Heart left ventricle (tissue), 16 donors: ENCODE results near the gene PCK2. TPM values are rescaled to one million over a fixed set of nuclear protein-coding genes. Genes with fewer than 3 reads are reported as not detected.

Source experiments
- ATAC-seq, 4 donors: fragments of 200-7000 bp; cut with Tn5 transposase; one replicate each; pipeline ENCODE4 v1.9.1; 2020 to 2022; ENCODE audit warnings: moderate library complexity in 4 of 4, mild to moderate bottlenecking in 3 of 4, moderate number of reproducible peaks in 1 of 4
- DNase-seq, 5 donors: peaks; one replicate each; pipeline ENCODE4 v3.0.0-alpha.2; 2020
- H3K27ac ChIP-seq, 12 donors: fragments of 200-600 bp; sonication (generic) in 4 of 12; one replicate each; pipeline versions ENCODE4 v1.5.0 to v1.8.0; 2016 to 2022; ENCODE audit warnings: mild to moderate bottlenecking in 2 of 12
- H3K27me3 ChIP-seq, 9 donors: fragments of 200-600 bp; sonication (generic) in 2 of 9; one replicate each; pipeline versions ENCODE4 v1.5.1 to v1.8.0; 2016 to 2022; ENCODE audit warnings: mild to moderate bottlenecking in 3 of 9
- H3K36me3 ChIP-seq, 9 donors: fragments of 200-600 bp; sonication (generic) in 2 of 9; one replicate each; pipeline versions ENCODE4 v1.5.0 to v1.8.0; 2018 to 2022; ENCODE audit warnings: mild to moderate bottlenecking in 2 of 9
- H3K4me1 ChIP-seq, 12 donors: fragments of 200-600 bp; sonication (generic) in 4 of 12; one replicate each; pipeline versions ENCODE4 v1.5.0 to v1.8.0; 2016 to 2022; ENCODE audit warnings: mild to moderate bottlenecking in 3 of 12
- H3K4me3 ChIP-seq, 12 donors: fragments of 200-600 bp; sonication (generic) in 4 of 12; one replicate each; pipeline versions ENCODE4 v1.5.0 to v1.8.0; 2017 to 2022; ENCODE audit warnings: mild to moderate bottlenecking in 9 of 12, moderate library complexity in 4 of 12
- H3K9me3 ChIP-seq, 12 donors: fragments of 200-600 bp; sonication (generic) in 4 of 12; one replicate each; pipeline versions ENCODE4 v1.5.0 to v1.8.0; 2016 to 2022; ENCODE audit warnings: mild to moderate bottlenecking in 1 of 12
- POLR2A ChIP-seq, 2 donors: fragments of 450-650 bp; IDR thresholded peaks; one replicate each; pipeline ENCODE4 v1.6.1; 2017; ENCODE audit warnings: antibody characterized with exemption in 2 of 2, mild to moderate bottlenecking in 2 of 2, moderate library complexity in 2 of 2
- WGBS, 4 donors: extraction: QIAGEN DNeasy Blood & Tissue Kit in 2 of 4; methylation state at CpG; one replicate each; pipeline versions ENCODE4 v1.1.5 to v1.1.7; 2013 to 2018; 5-methylcytosine and 5-hydroxymethylcytosine counted together
- intact Hi-C, 10 donors: fragments of 100-400 bp; cut with DNase I; formaldehyde crosslinking; loops; one replicate each; pipeline versions ENCODE4 v1.11.1 to v1.14.2; 2022
- polyA plus RNA-seq, 2 donors: library from polyadenylated mRNA; stranded (reverse); fragments of 200-250 nt; gene quantifications; one replicate each; pipeline ENCODE4 v1.2.3, GENCODE V29; 2013
- total RNA-seq, 9 donors: library from RNA; depleted of rRNA in 2 of 9; stranded (reverse); fragments of >200 nt in 2 of 9; fragmentation: NEBNext Ultra II Directional in 3 of 9; extraction: Animal tissue kit (Norgen Biotek cat#: 25700) in 3 of 9; gene quantifications; one replicate each; pipeline versions ENCODE4 v1.1.0 to v1.2.4, GENCODE V29; 2016 to 2023
- TF ChIP-seq, protein P1 (sequence below), 12 donors: fragments of 200-600 bp; sonication (generic) in 4 of 12; IDR thresholded peaks; one replicate each; pipeline versions ENCODE4 v1.5.0 to v1.8.0; 2018 to 2022; ENCODE audit warnings: antibody characterized with exemption in 12 of 12, mild to moderate bottlenecking in 5 of 12
- donor health status: ischemic (EF 13 %, LVEDD 7.1; RV severe dilation, severe dysfunction).
- donor health status: healthy with polysubstance abuse.
- donor health status: DM: no; HTN: yes; CAD: no.
- donor health status: DM: no; HTN: no; CAD: no.
- donor health status: ischemic (EF 25% LVEDD 6.9; RV normal size, moderate dysfunction).
- donor health status: ischemic (EF 25% LVEDD 5.7; RV mildly dilated, moderate dysfunction).
- donor health status: healthy.
- donor health status: DM: yes; HTN: yes; CAD: no.
- donor health status: ischemic (EF 35%, LVEDD 5.7; RV mildly dilated, moderate dysfunction).
- donor health status: nonischemic (EF 11% LVEDD 7.7; RV severe dilation, severe dysfunction).
- donor health status: DM: yes; HTN: yes; CAD: no.
- donor health status: PGD.
- donor health status: ischemic (EF 29% LVEDD 5.4; RV normal size, mild dysfunction).
- donor health status: nonischemic (EF 23%, LVEDD 6.1; RV moderate dilation, normal function).

Gene PCK2
- total and polyA plus RNA-seq, 11 donors = 1.5 to 14.6 (median 3.9) TPM

DNA sequence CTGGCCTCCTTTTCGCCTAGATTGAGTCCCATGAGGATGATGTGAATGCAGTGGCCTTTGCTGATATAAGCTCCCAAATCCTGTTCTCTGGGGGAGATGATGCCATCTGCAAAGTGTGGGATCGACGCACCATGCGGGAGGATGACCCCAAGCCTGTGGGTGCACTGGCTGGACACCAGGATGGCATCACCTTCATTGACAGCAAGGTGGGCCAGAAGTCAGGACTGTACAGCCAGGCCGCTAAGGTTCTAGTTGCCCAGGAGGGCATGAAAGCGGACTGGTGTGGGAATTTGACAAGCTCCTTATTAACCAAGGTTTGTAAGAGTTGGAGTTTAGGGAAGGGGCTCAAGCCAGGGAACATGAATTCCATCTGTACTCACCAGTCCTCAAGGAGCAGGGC is 25.6 kb downstream of the PCK2 start:
- Histone ChIP-seq H3K4me3 (no peak overlapping the region), H3K27ac (no peak overlapping the region), H3K9me3 (no peaks in the 10 kb centered on the region), H3K27me3 (no peaks in the 10 kb centered on the region), H3K4me1 (peaks cover 0 to 22% (median 14%) of the 10 kb centered on the region in 12 donors), H3K36me3 (peaks cover 0 to 83% (median 75%) of the 10 kb centered on the region in 9 donors)
- TF ChIP-seq POLR2A (IDR thresholded peaks at IDR 0.05) = no peak
- TF ChIP-seq, protein P1, sequence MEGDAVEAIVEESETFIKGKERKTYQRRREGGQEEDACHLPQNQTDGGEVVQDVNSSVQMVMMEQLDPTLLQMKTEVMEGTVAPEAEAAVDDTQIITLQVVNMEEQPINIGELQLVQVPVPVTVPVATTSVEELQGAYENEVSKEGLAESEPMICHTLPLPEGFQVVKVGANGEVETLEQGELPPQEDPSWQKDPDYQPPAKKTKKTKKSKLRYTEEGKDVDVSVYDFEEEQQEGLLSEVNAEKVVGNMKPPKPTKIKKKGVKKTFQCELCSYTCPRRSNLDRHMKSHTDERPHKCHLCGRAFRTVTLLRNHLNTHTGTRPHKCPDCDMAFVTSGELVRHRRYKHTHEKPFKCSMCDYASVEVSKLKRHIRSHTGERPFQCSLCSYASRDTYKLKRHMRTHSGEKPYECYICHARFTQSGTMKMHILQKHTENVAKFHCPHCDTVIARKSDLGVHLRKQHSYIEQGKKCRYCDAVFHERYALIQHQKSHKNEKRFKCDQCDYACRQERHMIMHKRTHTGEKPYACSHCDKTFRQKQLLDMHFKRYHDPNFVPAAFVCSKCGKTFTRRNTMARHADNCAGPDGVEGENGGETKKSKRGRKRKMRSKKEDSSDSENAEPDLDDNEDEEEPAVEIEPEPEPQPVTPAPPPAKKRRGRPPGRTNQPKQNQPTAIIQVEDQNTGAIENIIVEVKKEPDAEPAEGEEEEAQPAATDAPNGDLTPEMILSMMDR (IDR thresholded peaks at IDR 0.05) = no peak
- ATAC-seq (no peak), DNase-seq (no peak)
- WGBS, 4 donors = 91 to 97% (median 96%) methylated on average over 6 of the region's 6 CpGs
- intact Hi-C loops = no loop called here

GRCh38 chr14:24121210-24121609 is 27.1 kb downstream of the PCK2 start:
- WGBS, 4 donors = 92 to 95% (median 94%) methylated on average over 8 of the region's 8 CpGs
- peaks cover 0 to 85% (median 75%) of the 10 kb centered on the region in 9 donors for H3K36me3 ChIP-seq
- TF ChIP-seq, protein P1 (IDR thresholded peaks at IDR 0.05) = no peak
- no peak for TF ChIP-seq POLR2A (IDR thresholded peaks at IDR 0.05)
- DNase-seq (no peak), ATAC-seq (no peak)
- H3K4me3 ChIP-seq = no peak overlapping the region
- H3K27me3 ChIP-seq = no peaks in the 10 kb centered on the region
- peaks cover 0 to 13% (median 6%) of the 10 kb centered on the region in 12 donors for H3K4me1 ChIP-seq
- H3K27ac ChIP-seq = no peak overlapping the region
- intact Hi-C loops = no loop called here
- no peaks in the 10 kb centered on the region for H3K9me3 ChIP-seq

GRCh38 chr14:24122416-24122815 is 28.3 kb downstream of the PCK2 start:
- H3K4me1 ChIP-seq = peaks cover 0 to 2% (median 0%) of the 10 kb centered on the region in 12 donors
- H3K9me3 ChIP-seq = no peaks in the 10 kb centered on the region
- H3K36me3 ChIP-seq = peaks cover 0 to 76% (median 69%) of the 10 kb centered on the region in 9 donors
- H3K4me3 ChIP-seq = no peak overlapping the region
- no peak for DNase-seq
- WGBS, 4 donors = 92 to 98% (median 95%) methylated on average over 4 of the region's 4 CpGs
- ATAC-seq = no peak
- intact Hi-C loops = no loop called here
- TF ChIP-seq POLR2A (IDR thresholded peaks at IDR 0.05) = no peak
- TF ChIP-seq, protein P1 (IDR thresholded peaks at IDR 0.05) = no peak
- no peaks in the 10 kb centered on the region for H3K27me3 ChIP-seq
- no peak overlapping the region for H3K27ac ChIP-seq

DNA sequence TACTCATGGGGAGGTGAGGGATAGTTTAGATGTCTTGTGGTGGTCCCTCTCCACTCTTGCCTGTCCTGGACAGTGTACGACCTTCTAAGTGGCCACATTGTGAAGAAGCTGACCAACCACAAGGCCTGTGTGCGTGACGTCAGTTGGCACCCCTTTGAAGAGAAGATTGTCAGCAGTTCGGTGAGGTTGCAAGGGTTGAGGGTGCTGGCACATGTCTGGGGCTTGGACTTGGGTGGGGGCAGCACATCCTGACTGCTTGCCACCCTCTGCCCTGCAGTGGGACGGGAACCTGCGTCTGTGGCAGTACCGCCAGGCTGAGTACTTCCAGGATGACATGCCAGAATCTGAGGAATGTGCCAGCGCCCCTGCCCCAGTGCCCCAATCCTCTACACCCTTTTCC is 28.8 kb downstream of the PCK2 start:
- Histone ChIP-seq H3K27ac (no peak overlapping the region), H3K36me3 (peaks cover 0 to 71% (median 64%) of the 10 kb centered on the region in 9 donors), H3K27me3 (no peaks in the 10 kb centered on the region), H3K4me1 (no peaks in the 10 kb centered on the region), H3K9me3 (no peaks in the 10 kb centered on the region), H3K4me3 (no peak overlapping the region)
- WGBS, 4 donors = 68 to 89% (median 78%) methylated on average over 4 to 8 of the region's 8 CpGs
- DNase-seq = no peak
- TF ChIP-seq, protein P1 (IDR thresholded peaks at IDR 0.05) = no peak
- no peak for TF ChIP-seq POLR2A (IDR thresholded peaks at IDR 0.05)
- intact Hi-C loops = no loop called here
- ATAC-seq = peak in 2 of 4 donors; percentile 15 to 20
